AG09309 (cell line): ENCODE results near the gene GRIK4.

ENCODE experiments used
- DNase-seq: peaks from one replicate; pipeline ENCODE4 v3.0.0-alpha.2; 2010; ENCODE audit warnings: low read depth
- H3K4me3 ChIP-seq: 2 replicates; pipeline ENCODE4 v1.5.1; 2011; ENCODE audit warnings: mild to moderate bottlenecking, low read depth, low read length, moderate library complexity; ENCODE audit not compliant: control insufficient read depth
- CTCF ChIP-seq: IDR thresholded peaks from 2 replicates; pipeline ENCODE4 v1.5.1; 2011; ENCODE audit warnings: mild to moderate bottlenecking, low read depth, low read length, inconsistent platforms; ENCODE audit not compliant: insufficient read depth, control insufficient read depth; ENCODE audit errors: missing control alignments

The GRIK4 gene

GRCh38 chr11:120629407-120630080 is 118.0 kb downstream of the GRIK4 start:
- no peak for TF ChIP-seq CTCF
- DNase-seq: no peak
- no peak overlapping the region for H3K4me3 ChIP-seq

GRCh38 chr11:120630122-120630521 is 118.6 kb downstream of the GRIK4 start:
- no peak overlapping the region for H3K4me3 ChIP-seq
- TF ChIP-seq CTCF: no peak
- no peak for DNase-seq

- no peak for DNase-seq
- TF ChIP-seq CTCF: no peak
- no peak overlapping the region for H3K4me3 ChIP-seq
These were observed 121.0 kb downstream of the GRIK4 start for GRCh38 chr11:120632579-120632978.

DNA sequence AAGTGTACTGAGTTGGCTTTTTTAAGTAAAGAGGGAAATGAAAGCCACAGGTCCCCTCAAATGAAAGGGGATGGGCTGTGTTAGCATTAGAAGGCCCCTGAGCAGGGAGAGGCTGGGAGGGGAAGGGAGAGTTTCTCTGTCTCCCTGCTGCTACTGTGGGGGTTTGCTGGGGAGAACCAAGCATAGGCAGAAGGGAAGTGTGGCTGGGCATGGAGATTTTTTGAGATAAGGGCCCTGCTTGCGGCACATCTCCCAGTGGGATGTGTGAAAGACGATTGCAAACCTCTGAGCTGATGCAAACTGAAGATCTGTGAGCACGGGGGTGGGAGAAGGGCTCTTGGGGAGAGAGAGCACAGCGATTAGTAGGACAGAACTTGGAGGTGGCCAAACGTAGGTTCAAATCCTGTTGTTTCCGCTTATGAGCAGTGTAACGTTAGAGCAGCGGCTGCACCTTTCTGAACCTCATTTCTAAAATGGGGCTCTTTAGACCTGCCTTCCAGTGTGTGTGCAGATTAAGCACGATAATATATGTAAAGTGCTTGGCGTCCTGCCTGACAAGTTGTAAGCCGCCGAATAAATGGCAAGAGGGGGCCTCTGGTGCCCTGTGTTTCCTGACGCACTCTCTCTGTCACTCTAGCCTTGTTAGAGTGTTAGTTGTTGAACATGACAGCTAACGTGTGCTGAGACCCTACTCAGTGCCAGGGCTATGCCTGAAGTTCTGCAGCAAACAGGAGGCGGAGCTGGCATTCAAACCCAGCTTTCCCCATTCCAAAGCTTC is 122.3 kb downstream of the GRIK4 start:
- H3K4me3 ChIP-seq: no peak overlapping the region
- TF ChIP-seq CTCF: no peak
- no peak for DNase-seq

DNA sequence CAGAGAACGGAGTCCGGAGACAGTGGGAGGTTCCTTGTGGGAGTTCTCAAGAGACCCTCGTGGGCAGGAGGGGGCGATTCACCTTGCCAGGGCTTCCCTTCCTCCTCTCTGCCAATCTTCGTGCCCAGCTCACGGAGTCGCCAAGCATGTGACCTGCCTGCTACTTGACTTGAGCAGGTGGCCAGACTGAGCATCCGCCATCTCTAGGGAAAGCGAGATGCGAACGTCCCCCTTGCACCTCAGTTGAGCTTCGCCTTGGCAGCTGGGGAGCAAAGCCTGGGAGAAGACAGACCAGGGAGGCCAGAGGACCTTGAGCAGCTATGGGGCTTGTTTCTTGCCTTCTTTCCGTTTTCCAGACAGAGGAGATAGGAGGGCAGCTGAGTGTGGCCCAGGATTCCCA is 123.2 kb downstream of the GRIK4 start:
- no peak for TF ChIP-seq CTCF
- DNase-seq: no peak
- no peak overlapping the region for H3K4me3 ChIP-seq

- no peak for TF ChIP-seq CTCF
- H3K4me3 ChIP-seq: no peak overlapping the region
- no peak for DNase-seq
These were observed 123.7 kb downstream of the GRIK4 start for GRCh38 chr11:120635136-120635810.
